Measurements from ENCODE around the gene ROPN1B.
"Not testable (repeated sequence)": the region's sequence is repeated elsewhere in the genome, so short reads cannot be mapped to it uniquely, and the experiment has no call there.

GRCh38 chr3:125975245-125976002 lies 6.4 kb downstream of the ROPN1B start:
- TF ChIP-seq, protein P1, sequence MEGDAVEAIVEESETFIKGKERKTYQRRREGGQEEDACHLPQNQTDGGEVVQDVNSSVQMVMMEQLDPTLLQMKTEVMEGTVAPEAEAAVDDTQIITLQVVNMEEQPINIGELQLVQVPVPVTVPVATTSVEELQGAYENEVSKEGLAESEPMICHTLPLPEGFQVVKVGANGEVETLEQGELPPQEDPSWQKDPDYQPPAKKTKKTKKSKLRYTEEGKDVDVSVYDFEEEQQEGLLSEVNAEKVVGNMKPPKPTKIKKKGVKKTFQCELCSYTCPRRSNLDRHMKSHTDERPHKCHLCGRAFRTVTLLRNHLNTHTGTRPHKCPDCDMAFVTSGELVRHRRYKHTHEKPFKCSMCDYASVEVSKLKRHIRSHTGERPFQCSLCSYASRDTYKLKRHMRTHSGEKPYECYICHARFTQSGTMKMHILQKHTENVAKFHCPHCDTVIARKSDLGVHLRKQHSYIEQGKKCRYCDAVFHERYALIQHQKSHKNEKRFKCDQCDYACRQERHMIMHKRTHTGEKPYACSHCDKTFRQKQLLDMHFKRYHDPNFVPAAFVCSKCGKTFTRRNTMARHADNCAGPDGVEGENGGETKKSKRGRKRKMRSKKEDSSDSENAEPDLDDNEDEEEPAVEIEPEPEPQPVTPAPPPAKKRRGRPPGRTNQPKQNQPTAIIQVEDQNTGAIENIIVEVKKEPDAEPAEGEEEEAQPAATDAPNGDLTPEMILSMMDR (IDR thresholded peaks at IDR 0.05) = not testable (repeated sequence)
- not testable (repeated sequence) for TF ChIP-seq POLR2A, POLR2AphosphoS5, EP300 (IDR thresholded peaks at IDR 0.05)
